ENCODE measurements around the gene PDCD2L.

PDCD2L gene

DNA sequence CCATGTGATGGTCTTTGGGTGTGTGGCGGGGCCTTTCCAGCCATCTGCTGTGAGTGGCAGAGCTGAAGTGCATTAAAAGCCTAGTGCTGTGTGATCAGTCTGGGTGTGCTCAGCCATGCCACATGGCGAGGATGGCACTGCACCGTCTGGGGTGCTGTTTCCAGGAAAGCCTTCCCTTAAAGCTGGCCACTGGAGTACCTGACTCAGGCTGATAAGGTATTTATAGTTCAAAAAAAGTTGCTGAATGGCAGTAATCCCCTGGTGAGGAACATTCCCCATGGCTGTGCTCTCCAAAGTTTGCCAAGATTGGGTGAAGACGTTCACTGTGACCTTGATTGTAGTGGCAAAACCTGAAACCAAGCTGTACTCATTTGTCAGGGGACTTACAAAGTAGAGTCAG lies 33.2 kb upstream of the PDCD2L start:
- Histone ChIP-seq H3K9me3 (ENCODE audit: control extremely low read depth in 1 of 5, control insufficient read depth in 4 of 5, insufficient read depth in 2 of 5, low read depth in 1 of 5, low read length in 4 of 5) (no peaks in the 10 kb centered on the region), H3K36me3 (ENCODE audit: control insufficient read depth in 4 of 4, insufficient read depth in 4 of 4, low read length in 3 of 4) (peaks cover 6 to 64% (median 48%) of the 10 kb centered on the region in 4 experiments), H3K4me1 (ENCODE audit: control extremely low read depth in 1 of 4, control insufficient read depth in 4 of 4, insufficient read depth in 4 of 4, low read length in 3 of 4) (peaks cover 2 to 13% (median 10%) of the 10 kb centered on the region in 4 experiments), H3K27ac (ENCODE audit: insufficient read depth in 1 of 2, low read depth in 1 of 2, low read length in 2 of 2, poor library complexity in 1 of 2, severe bottlenecking in 2 of 2) (no peak overlapping the region), H3K4me3 (ENCODE audit: control insufficient read depth in 1 of 7, extremely low read depth in 1 of 7, insufficient read depth in 4 of 7, low read depth in 2 of 7, low read length in 6 of 7) (no peak overlapping the region), H3K27me3 (replicated peaks in 2 of 5; ENCODE audit: control insufficient read depth in 4 of 5, insufficient read depth in 5 of 5, low read length in 4 of 5) (no peaks in the 10 kb centered on the region)
- DNase-seq, result no peak
- WGBS (ENCODE audit: insufficient coverage), result 76% methylated on average over 3 of the region's 4 CpGs
- ChIA-PET CTCF (interaction anchor here (0.7 to 1.7 kb wide), 2 partner anchors 12 to 15 kb away, joined by 3 to 5 read pairs; no protein-coding TSS in a partner anchor), POLR2A (no interaction called here)

DNA sequence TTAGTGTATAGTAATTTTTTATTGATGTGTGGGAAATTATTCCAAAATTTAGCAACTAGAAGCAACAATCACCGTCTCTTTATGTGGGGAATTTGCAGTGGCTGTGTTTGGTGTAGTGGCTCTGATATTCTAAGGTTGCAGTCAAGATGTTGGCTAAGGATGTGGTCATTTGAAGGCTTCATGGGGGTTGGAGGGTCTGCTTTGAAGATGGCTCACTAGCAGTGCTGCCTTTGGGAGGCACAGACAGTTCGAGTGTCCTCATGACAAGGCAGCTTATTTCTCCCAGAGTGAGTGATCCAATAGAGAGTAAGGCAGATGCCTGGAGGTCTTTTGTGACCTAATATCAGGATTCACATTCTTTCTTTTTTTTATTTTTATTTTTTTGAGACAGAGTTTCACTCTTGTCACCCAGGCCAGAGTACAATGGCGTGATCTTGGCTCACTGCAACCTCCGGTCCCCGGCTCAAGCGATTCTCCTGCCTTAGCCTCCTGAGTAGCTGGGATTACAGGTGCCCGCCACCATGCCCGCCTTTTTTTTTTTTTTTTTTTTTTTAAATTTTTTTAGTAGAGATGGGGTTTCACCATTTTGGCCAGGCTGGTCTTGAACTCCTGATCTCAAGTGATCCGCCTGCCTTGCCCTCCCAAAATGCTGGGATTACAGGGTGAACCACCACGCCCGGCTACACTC lies 30.5 kb upstream of the PDCD2L start:
- Histone ChIP-seq H3K27ac (ENCODE audit: insufficient read depth in 1 of 2, low read depth in 1 of 2, low read length in 2 of 2, poor library complexity in 1 of 2, severe bottlenecking in 2 of 2) (no peak overlapping the region), H3K27me3 (replicated peaks in 2 of 5; ENCODE audit: control insufficient read depth in 4 of 5, insufficient read depth in 5 of 5, low read length in 4 of 5) (no peaks in the 10 kb centered on the region), H3K4me3 (ENCODE audit: control insufficient read depth in 1 of 7, extremely low read depth in 1 of 7, insufficient read depth in 4 of 7, low read depth in 2 of 7, low read length in 6 of 7) (no peak overlapping the region), H3K9me3 (ENCODE audit: control extremely low read depth in 1 of 5, control insufficient read depth in 4 of 5, insufficient read depth in 2 of 5, low read depth in 1 of 5, low read length in 4 of 5) (no peaks in the 10 kb centered on the region), H3K4me1 (ENCODE audit: control extremely low read depth in 1 of 4, control insufficient read depth in 4 of 4, insufficient read depth in 4 of 4, low read length in 3 of 4) (no peaks in the 10 kb centered on the region), H3K36me3 (ENCODE audit: control insufficient read depth in 4 of 4, insufficient read depth in 4 of 4, low read length in 3 of 4) (peaks cover 12 to 63% (median 56%) of the 10 kb centered on the region in 4 experiments)
- no peak for DNase-seq
- ChIA-PET POLR2A (no interaction called here), CTCF (interaction anchor here (0.6 kb wide), 1 partner anchor 13 kb away, joined by 4 read pairs; no protein-coding TSS in a partner anchor)
- WGBS (ENCODE audit: insufficient coverage), result 98% methylated on average over 6 of the region's 11 CpGs

DNA sequence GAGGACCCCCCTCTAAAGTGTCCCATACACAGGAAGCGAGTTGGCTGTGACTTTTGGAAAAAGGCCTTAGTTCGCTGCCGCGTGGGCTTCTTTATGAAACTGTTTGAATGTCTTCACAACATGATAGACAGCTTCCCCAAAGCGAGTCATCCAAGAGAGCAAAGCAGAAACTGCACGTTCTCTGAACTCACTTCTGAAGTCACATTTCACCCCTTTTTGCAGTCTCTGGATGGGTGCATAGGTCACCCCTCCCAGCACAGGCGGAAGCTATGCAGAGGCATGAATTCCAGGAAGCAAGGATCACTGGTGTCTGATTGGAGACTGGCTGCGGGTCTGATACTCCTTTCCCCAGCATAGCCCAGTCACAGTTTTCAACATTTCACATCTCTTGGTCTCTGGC lies 28.6 kb upstream of the PDCD2L start:
- DNase-seq, result no peak
- H3K27ac ChIP-seq (ENCODE audit: insufficient read depth in 1 of 2, low read depth in 1 of 2, low read length in 2 of 2, poor library complexity in 1 of 2, severe bottlenecking in 2 of 2), result no peak overlapping the region
- no peaks in the 10 kb centered on the region for H3K27me3 ChIP-seq (replicated peaks in 2 of 5; ENCODE audit: control insufficient read depth in 4 of 5, insufficient read depth in 5 of 5, low read length in 4 of 5)
- ChIA-PET POLR2A (no interaction called here), CTCF (no interaction called here)
- no peaks in the 10 kb centered on the region for H3K4me1 ChIP-seq (ENCODE audit: control extremely low read depth in 1 of 4, control insufficient read depth in 4 of 4, insufficient read depth in 4 of 4, low read length in 3 of 4)
- H3K9me3 ChIP-seq (ENCODE audit: control extremely low read depth in 1 of 5, control insufficient read depth in 4 of 5, insufficient read depth in 2 of 5, low read depth in 1 of 5, low read length in 4 of 5), result no peaks in the 10 kb centered on the region
- no peak overlapping the region for H3K4me3 ChIP-seq (ENCODE audit: control insufficient read depth in 1 of 7, extremely low read depth in 1 of 7, insufficient read depth in 4 of 7, low read depth in 2 of 7, low read length in 6 of 7)
- WGBS (ENCODE audit: insufficient coverage), result 98% methylated on average over 8 of the region's 8 CpGs
- peaks cover 15 to 61% (median 57%) of the 10 kb centered on the region in 4 experiments for H3K36me3 ChIP-seq (ENCODE audit: control insufficient read depth in 4 of 4, insufficient read depth in 4 of 4, low read length in 3 of 4)

DNA sequence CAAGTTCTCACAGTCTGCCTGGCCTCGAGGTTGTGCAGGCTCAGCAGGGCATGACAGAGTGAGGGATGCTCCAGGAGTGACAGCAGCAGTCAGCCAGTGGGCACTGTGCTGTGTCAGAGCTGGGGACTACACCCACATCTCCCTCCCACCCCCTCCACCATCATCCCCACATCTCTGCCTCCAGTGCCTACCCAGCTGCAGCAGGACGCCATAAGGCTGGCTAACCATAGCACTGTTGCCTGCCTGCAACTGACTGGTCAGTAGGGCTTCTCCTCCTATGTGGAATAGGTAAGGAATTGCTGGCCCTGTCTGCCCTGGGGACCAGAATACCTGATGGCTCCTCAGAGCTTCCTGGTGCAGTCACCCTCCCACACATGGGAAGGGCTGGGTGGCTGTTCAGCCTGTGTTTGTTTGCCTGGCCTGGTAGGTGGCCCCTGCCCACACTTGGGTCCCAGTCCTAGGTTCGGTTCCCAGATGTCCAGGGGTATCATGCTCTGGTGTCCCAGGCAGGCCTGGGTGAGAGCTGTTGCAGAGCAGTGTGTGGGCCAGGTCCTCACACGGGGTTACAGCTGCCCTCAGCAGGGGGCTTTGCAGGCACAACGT lies 23.5 kb upstream of the PDCD2L start:
- ChIA-PET POLR2A (interaction anchor here (0.6 kb wide), 1 partner anchor 9 kb away, joined by 3 read pairs; no protein-coding TSS in a partner anchor), CTCF (no interaction called here)
- no peak overlapping the region for H3K27ac ChIP-seq (ENCODE audit: insufficient read depth in 1 of 2, low read depth in 1 of 2, low read length in 2 of 2, poor library complexity in 1 of 2, severe bottlenecking in 2 of 2)
- H3K36me3 ChIP-seq (ENCODE audit: control insufficient read depth in 4 of 4, insufficient read depth in 4 of 4, low read length in 3 of 4), result peaks cover 25 to 83% (median 80%) of the 10 kb centered on the region in 4 experiments
- H3K27me3 ChIP-seq (replicated peaks in 2 of 5; ENCODE audit: control insufficient read depth in 4 of 5, insufficient read depth in 5 of 5, low read length in 4 of 5), result no peaks in the 10 kb centered on the region
- WGBS (ENCODE audit: insufficient coverage), result 100% methylated on average over 5 of the region's 5 CpGs
- no peak for DNase-seq
- H3K4me3 ChIP-seq (ENCODE audit: control insufficient read depth in 1 of 7, extremely low read depth in 1 of 7, insufficient read depth in 4 of 7, low read depth in 2 of 7, low read length in 6 of 7), result no peak overlapping the region
- no peaks in the 10 kb centered on the region for H3K4me1 ChIP-seq (ENCODE audit: control extremely low read depth in 1 of 4, control insufficient read depth in 4 of 4, insufficient read depth in 4 of 4, low read length in 3 of 4)
- H3K9me3 ChIP-seq (ENCODE audit: control extremely low read depth in 1 of 5, control insufficient read depth in 4 of 5, insufficient read depth in 2 of 5, low read depth in 1 of 5, low read length in 4 of 5), result no peaks in the 10 kb centered on the region

DNA sequence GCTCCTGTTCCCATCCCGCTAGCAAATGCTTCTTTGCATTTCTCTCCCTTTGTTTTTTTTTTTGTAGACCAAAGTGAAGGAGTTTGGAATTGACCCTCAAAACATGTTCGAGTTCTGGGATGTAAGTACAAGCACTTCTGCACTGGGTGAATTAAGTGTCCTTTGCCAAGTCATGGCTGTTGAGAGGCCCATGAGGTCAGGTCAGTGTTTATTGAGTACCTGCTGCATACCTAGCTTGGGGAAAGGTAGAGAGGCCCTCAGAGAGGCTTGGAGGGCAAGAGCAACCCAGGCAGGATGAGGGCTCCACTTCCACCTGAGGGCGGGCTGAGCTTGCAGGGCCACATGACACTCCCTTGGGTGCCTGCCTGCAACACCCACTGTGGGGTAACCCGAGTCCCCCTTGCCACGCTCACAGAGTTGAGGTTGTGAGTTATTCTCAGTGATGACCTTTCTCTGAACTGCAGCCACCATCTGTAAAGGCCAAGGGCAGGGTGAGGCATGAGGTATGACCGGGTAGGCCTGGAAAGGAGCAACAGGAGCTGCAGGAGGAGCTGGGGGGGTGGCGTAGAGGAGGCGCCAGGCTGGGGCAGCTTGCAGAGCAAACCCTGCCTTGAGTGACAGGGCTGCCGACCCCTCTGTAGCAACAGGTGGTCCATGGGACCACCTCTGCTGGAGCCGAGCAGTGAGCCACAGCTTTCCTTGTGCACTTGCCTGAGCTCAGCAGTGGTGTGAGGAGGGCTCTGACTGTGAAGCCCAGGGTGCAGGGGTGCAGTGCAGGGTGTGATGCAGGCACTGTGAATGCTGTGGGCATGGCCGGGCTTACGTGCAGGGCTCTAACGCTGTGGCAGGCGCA lies 22.6 kb upstream of the PDCD2L start:
- Histone ChIP-seq H3K4me3 (ENCODE audit: control insufficient read depth in 1 of 7, extremely low read depth in 1 of 7, insufficient read depth in 4 of 7, low read depth in 2 of 7, low read length in 6 of 7) (no peak overlapping the region), H3K36me3 (ENCODE audit: control insufficient read depth in 4 of 4, insufficient read depth in 4 of 4, low read length in 3 of 4) (peaks cover 25 to 86% (median 81%) of the 10 kb centered on the region in 4 experiments), H3K9me3 (ENCODE audit: control extremely low read depth in 1 of 5, control insufficient read depth in 4 of 5, insufficient read depth in 2 of 5, low read depth in 1 of 5, low read length in 4 of 5) (no peaks in the 10 kb centered on the region), H3K27ac (ENCODE audit: insufficient read depth in 1 of 2, low read depth in 1 of 2, low read length in 2 of 2, poor library complexity in 1 of 2, severe bottlenecking in 2 of 2) (no peak overlapping the region), H3K27me3 (replicated peaks in 2 of 5; ENCODE audit: control insufficient read depth in 4 of 5, insufficient read depth in 5 of 5, low read length in 4 of 5) (no peaks in the 10 kb centered on the region), H3K4me1 (ENCODE audit: control extremely low read depth in 1 of 4, control insufficient read depth in 4 of 4, insufficient read depth in 4 of 4, low read length in 3 of 4) (no peaks in the 10 kb centered on the region)
- 99% methylated on average over 10 of the region's 14 CpGs for WGBS (ENCODE audit: insufficient coverage)
- ChIA-PET CTCF (no interaction called here), POLR2A (interaction anchor here (0.6 kb wide), 1 partner anchor 8 kb away, joined by 3 read pairs; no protein-coding TSS in a partner anchor)
- no peak for DNase-seq

DNA sequence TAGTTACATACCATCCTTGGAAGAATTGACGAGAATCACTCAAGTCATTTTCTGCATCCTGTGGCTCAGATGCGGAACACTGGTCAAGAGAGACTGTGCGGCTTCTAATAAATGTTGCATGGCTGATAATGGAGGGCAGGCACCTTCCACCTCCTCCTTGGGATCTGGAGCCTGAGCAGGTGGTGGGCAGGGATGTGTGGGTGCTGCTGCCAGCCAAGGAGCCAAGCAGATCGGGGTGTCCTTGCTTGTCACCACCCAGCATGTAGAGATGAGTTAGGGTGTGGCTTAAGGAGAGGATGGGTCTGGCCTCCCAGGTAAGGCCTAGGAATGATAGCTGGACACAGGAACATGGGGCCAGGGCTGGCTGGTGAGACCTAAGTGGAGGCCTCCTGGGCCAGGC lies 21.7 kb upstream of the PDCD2L start:
- Histone ChIP-seq H3K27ac (ENCODE audit: insufficient read depth in 1 of 2, low read depth in 1 of 2, low read length in 2 of 2, poor library complexity in 1 of 2, severe bottlenecking in 2 of 2) (no peak overlapping the region), H3K36me3 (ENCODE audit: control insufficient read depth in 4 of 4, insufficient read depth in 4 of 4, low read length in 3 of 4) (peaks cover 25 to 92% (median 82%) of the 10 kb centered on the region in 4 experiments), H3K4me3 (ENCODE audit: control insufficient read depth in 1 of 7, extremely low read depth in 1 of 7, insufficient read depth in 4 of 7, low read depth in 2 of 7, low read length in 6 of 7) (no peak overlapping the region), H3K4me1 (ENCODE audit: control extremely low read depth in 1 of 4, control insufficient read depth in 4 of 4, insufficient read depth in 4 of 4, low read length in 3 of 4) (no peaks in the 10 kb centered on the region), H3K9me3 (ENCODE audit: control extremely low read depth in 1 of 5, control insufficient read depth in 4 of 5, insufficient read depth in 2 of 5, low read depth in 1 of 5, low read length in 4 of 5) (no peaks in the 10 kb centered on the region), H3K27me3 (replicated peaks in 2 of 5; ENCODE audit: control insufficient read depth in 4 of 5, insufficient read depth in 5 of 5, low read length in 4 of 5) (no peaks in the 10 kb centered on the region)
- 100% methylated on average over 3 of the region's 4 CpGs for WGBS (ENCODE audit: insufficient coverage)
- CTCF ChIA-PET, result no interaction called here
- no peak for DNase-seq
- POLR2A ChIA-PET, result no interaction called here

DNA sequence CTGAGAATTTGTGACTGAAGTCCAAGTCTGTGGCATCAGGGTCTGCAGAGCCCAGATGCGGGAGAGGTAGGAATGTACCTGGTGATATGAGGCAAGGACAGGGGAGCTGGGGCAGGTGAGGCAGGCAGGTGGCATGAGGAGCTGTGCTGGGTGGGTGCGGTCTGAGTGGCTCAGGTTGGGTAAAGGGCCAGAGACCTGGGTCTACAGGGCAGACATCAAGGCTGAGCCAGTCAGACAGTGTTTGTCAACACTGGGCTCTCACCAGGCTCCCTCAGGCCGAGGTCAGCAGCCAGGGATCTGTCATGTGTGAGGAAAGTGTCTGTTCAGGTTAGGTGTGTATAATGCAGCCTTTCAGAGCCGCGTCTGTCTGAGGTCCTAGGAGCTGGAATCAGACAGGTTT lies 20.6 kb upstream of the PDCD2L start:
- H3K9me3 ChIP-seq (ENCODE audit: control extremely low read depth in 1 of 5, control insufficient read depth in 4 of 5, insufficient read depth in 2 of 5, low read depth in 1 of 5, low read length in 4 of 5), result no peaks in the 10 kb centered on the region
- POLR2A ChIA-PET, result no interaction called here
- no peak overlapping the region for H3K4me3 ChIP-seq (ENCODE audit: control insufficient read depth in 1 of 7, extremely low read depth in 1 of 7, insufficient read depth in 4 of 7, low read depth in 2 of 7, low read length in 6 of 7)
- WGBS (ENCODE audit: insufficient coverage), result 100% methylated on average over 5 of the region's 5 CpGs
- peaks cover 22 to 93% (median 82%) of the 10 kb centered on the region in 4 experiments for H3K36me3 ChIP-seq (ENCODE audit: control insufficient read depth in 4 of 4, insufficient read depth in 4 of 4, low read length in 3 of 4)
- no peaks in the 10 kb centered on the region for H3K4me1 ChIP-seq (ENCODE audit: control extremely low read depth in 1 of 4, control insufficient read depth in 4 of 4, insufficient read depth in 4 of 4, low read length in 3 of 4)
- no peak for DNase-seq
- no peak overlapping the region for H3K27ac ChIP-seq (ENCODE audit: insufficient read depth in 1 of 2, low read depth in 1 of 2, low read length in 2 of 2, poor library complexity in 1 of 2, severe bottlenecking in 2 of 2)
- no peaks in the 10 kb centered on the region for H3K27me3 ChIP-seq (replicated peaks in 2 of 5; ENCODE audit: control insufficient read depth in 4 of 5, insufficient read depth in 5 of 5, low read length in 4 of 5)
- CTCF ChIA-PET, result no interaction called here
